Adrenal gland (tissue), 12 donors: ENCODE results near the gene KIAA1755. TPM values are rescaled to one million over a fixed set of nuclear protein-coding genes. Genes with fewer than 3 reads are reported as not detected.

ENCODE experiments used
- DNase-seq, 7 donors: peaks; one replicate each; pipeline ENCODE4 v3.0.0-alpha.2; 2019 to 2020
- H3K27ac ChIP-seq, 5 donors: fragments of 200-600 bp; sonication (generic) in 4 of 5; 1 replicate in 3 of 5; 2 replicates in 2 of 5; pipeline versions ENCODE4 v1.5.1 to v1.8.0; 2016 to 2020; ENCODE audit warnings: mild to moderate bottlenecking in 1 of 5
- H3K27me3 ChIP-seq: fragments of 200-600 bp; 2 replicates; pipeline ENCODE4 v1.8.0; 2021
- H3K36me3 ChIP-seq, 2 donors: fragments of 200-600 bp; replicated peaks in 1 of 2; 1 replicate in 1 of 2; 2 replicates in 1 of 2; pipeline versions ENCODE4 v1.5.1 to v1.8.0; 2018 to 2022
- H3K4me1 ChIP-seq, 2 donors: fragments of 200-600 bp; replicated peaks in 1 of 2; 1 replicate in 1 of 2; 2 replicates in 1 of 2; pipeline versions ENCODE4 v1.5.1 to v1.8.0; 2018 to 2021
- H3K4me3 ChIP-seq, 4 donors: fragments of 200-600 bp; sonication (generic) in 3 of 4; one replicate each; pipeline ENCODE4 v1.5.1; 2016 to 2018
- H3K9me3 ChIP-seq, 3 donors: fragments of 200-600 bp; sonication (generic) in 1 of 3; replicated peaks in 1 of 3; 1 replicate in 2 of 3; 2 replicates in 1 of 3; pipeline versions ENCODE4 v1.5.1 to v1.8.0; 2016 to 2021
- CTCF ChIP-seq, 6 experiments: fragments of 450-650 bp in 4 of 6; fragments of 200-600 bp in 2 of 6; sonication (generic) in 1 of 6; IDR thresholded peaks; 1 replicate in 5 of 6; 2 replicates in 1 of 6; pipeline versions ENCODE4 v1.5.1 to v1.8.0; 2016 to 2021; ENCODE audit warnings: antibody characterized with exemption in 6 of 6, mild to moderate bottlenecking in 2 of 6, moderate library complexity in 1 of 6
- POLR2A ChIP-seq, 2 donors: fragments of 450-650 bp; IDR thresholded peaks; one replicate each; pipeline ENCODE4 v1.6.1; 2017; ENCODE audit warnings: antibody characterized with exemption in 2 of 2, mild to moderate bottlenecking in 2 of 2, moderate library complexity in 1 of 2
- WGBS, 4 donors: extraction: QIAGEN DNeasy Blood & Tissue Kit in 2 of 4; methylation state at CpG; one replicate each; pipeline versions ENCODE4 v1.1.5 to v1.1.7; 2013 to 2017; 5-methylcytosine and 5-hydroxymethylcytosine counted together
- intact Hi-C, 2 donors: fragments of 100-400 bp; cut with DNase I; formaldehyde crosslinking; loops; one replicate each; pipeline versions ENCODE4 v1.14.1 to v1.15.0; 2022 to 2023
- polyA plus RNA-seq, 3 donors: library from polyadenylated mRNA; stranded (reverse); fragments of 200-250 nt in 2 of 3; fragments of 350-450 nt in 1 of 3; fragmentation: Illumina TruSeq in 1 of 3; extraction: RNeasy Lipid Tissue Mini Kit (QIAGEN cat#74804) in 1 of 3; gene quantifications; one replicate each; pipeline ENCODE4 v1.2.3, GENCODE V29; 2013 to 2014
- total RNA-seq, 9 donors: library from RNA; depleted of rRNA in 4 of 9; stranded (reverse); fragments of >200 nt in 4 of 9; fragments of 120-200 nt in 1 of 9; fragmentation: NEBNext Ultra II Directional in 1 of 9; extraction: Animal tissue kit (Norgen Biotek cat#: 25700) in 1 of 9; gene quantifications; one replicate each; pipeline versions ENCODE4 v1.1.0 to v1.2.4, GENCODE V29; 2013 to 2023
- donor health status: healthy with polysubstance abuse.
- donor health status: Bipolar disorder and iron deficiency.
- donor health status: DM: yes; HTN: yes; CAD: no.
- donor health status: DM: no; HTN: no; CAD: no.
- donor health status: DM: no; HTN: no; CAD: no.
- donor health status: DM: yes; HTN: yes; CAD: no.

KIAA1755 gene
- total and polyA plus RNA-seq, 12 donors, result 0.42 to 8.0 (median 2.0) TPM

- no peaks in the 10 kb centered on the region for H3K27me3 ChIP-seq
- WGBS, 4 donors, result 9 to 28% (median 12%) methylated on average over 10 to 46 of the region's 46 CpGs
- peak; percentile 78 to 88 (median 85) for DNase-seq
- TF ChIP-seq CTCF (IDR thresholded peaks at IDR 0.05), result peak; percentile 59 to 96 (median 91)
- peak in 1 of 2 donors; percentile 27 for TF ChIP-seq POLR2A (IDR thresholded peaks at IDR 0.05)
- peaks cover 17 to 18% of the 10 kb centered on the region in 2 donors for H3K4me1 ChIP-seq
- intact Hi-C loops, result loop anchor here (5.0 kb wide), 3 partner anchors 57 to 108 kb away; no protein-coding TSS in a partner anchor
- H3K9me3 ChIP-seq, result no peaks in the 10 kb centered on the region
- H3K27ac ChIP-seq, result peak within 1 kb of the TSS in 3 of 5 donors; percentile 19 to 89 (median 60)
- peak within 1 kb of the TSS in 2 of 4 donors; percentile 45 to 72 for H3K4me3 ChIP-seq
- peaks cover 0 to under 1% of the 10 kb centered on the region in 2 donors for H3K36me3 ChIP-seq
Measured at GRCh38 chr20:38165089-38165965, 95.2 kb downstream of the KIAA1755 start, which contains the start of gene TGM2. Gene TGM2, minus strand, starts transcription at chr20:38165270. Its CDS starts 72 bp downstream, at chr20:38165198.

GRCh38 chr20:38164624-38165088 lies 95.9 kb downstream of the KIAA1755 start:
- peaks cover 17 to 18% of the 10 kb centered on the region in 2 donors for H3K4me1 ChIP-seq
- DNase-seq, result no peak
- no peaks in the 10 kb centered on the region for H3K27me3 ChIP-seq
- intact Hi-C loops, result loop anchor here (5.0 kb wide), 3 partner anchors 58 to 107 kb away; no protein-coding TSS in a partner anchor
- WGBS, 4 donors, result 61 to 70% (median 63%) methylated on average over 6 to 14 of the region's 14 CpGs
- no peaks in the 10 kb centered on the region for H3K9me3 ChIP-seq
- H3K36me3 ChIP-seq, result peaks cover 0 to 3% of the 10 kb centered on the region in 2 donors
- H3K4me3 ChIP-seq, result peak overlapping the region in 2 of 4 donors; percentile 45 to 72
- no peak for TF ChIP-seq POLR2A (IDR thresholded peaks at IDR 0.05)
- TF ChIP-seq CTCF (IDR thresholded peaks at IDR 0.05), result no peak
- H3K27ac ChIP-seq, result peak overlapping the region in 3 of 5 donors; percentile 19 to 89 (median 60)

- Histone ChIP-seq H3K9me3 (no peaks in the 10 kb centered on the region), H3K4me3 (peak overlapping the region in 2 of 4 donors; percentile 45 to 72), H3K4me1 (peaks cover 13 to 17% of the 10 kb centered on the region in 2 donors), H3K36me3 (peaks cover 0 to 3% of the 10 kb centered on the region in 2 donors), H3K27me3 (no peaks in the 10 kb centered on the region), H3K27ac (peak overlapping the region in 2 of 5 donors; percentile 49 to 89)
- DNase-seq, result no peak
- intact Hi-C loops, result no loop called here
- 86 to 97% (median 90%) methylated on average over 5 of the region's 5 CpGs for WGBS, 4 donors
- TF ChIP-seq CTCF (IDR thresholded peaks at IDR 0.05) (no peak), POLR2A (IDR thresholded peaks at IDR 0.05) (no peak)
Measured at GRCh38 chr20:38164069-38164468, 96.5 kb downstream of the KIAA1755 start.
